OCI-LY7 (cell line): ENCODE measurements around the gene SLC5A10.

Experiments used
- CTCF ChIP-seq: fragments of 200-600 bp; sonication (generic); conservative IDR thresholded peaks from 2 replicates; pipeline ENCODE4 v1.5.1; 2014; ENCODE audit warnings: mild to moderate bottlenecking, antibody characterized with exemption, low read length, moderate library complexity, mixed read lengths
- EZH2phosphoT487 ChIP-seq: fragments of 200-600 bp; sonication (generic); IDR thresholded peaks from 2 replicates; pipeline ENCODE4 v1.6.1; 2018; ENCODE audit warnings: low read depth, borderline replicate concordance, mild to moderate bottlenecking, mixed run types, antibody characterized with exemption, low read length, moderate library complexity, mixed read lengths

DNA sequence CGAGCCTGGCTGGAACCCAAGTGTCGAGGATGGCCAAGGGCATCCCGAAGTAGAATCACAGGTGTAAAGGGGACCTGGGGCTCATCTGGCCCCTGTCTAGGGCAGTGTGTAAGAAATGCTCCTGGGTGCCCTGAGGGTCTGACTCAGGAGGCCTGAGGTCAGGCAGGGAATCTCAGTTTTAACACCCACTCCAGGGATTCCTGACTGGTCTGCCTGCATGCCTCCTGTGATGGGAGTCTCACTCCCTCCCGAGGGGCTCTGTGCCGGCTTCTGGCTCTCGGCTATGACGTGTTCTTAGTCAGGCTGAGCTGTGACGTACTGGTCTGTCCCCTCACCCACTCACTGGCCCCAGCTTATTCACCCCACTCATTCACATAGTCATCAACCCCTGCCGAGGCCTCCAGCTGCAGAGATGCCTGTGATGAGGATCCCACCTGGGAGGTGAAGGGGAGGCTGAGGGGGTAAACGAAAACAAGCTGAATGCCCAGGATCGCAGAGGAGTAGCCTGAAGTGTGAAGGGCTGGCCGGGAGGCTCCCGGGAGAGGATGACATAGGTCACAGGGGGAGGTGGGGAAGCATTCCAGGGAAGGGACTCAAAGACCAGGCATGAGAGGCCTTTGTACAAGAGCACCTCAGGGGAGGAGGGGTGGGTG is 28.8 kb downstream of the SLC5A10 start:
- TF ChIP-seq EZH2phosphoT487 (no peak), CTCF (no peak)
